Measurements from ENCODE around the gene ETS1.

ETS1 gene

DNA sequence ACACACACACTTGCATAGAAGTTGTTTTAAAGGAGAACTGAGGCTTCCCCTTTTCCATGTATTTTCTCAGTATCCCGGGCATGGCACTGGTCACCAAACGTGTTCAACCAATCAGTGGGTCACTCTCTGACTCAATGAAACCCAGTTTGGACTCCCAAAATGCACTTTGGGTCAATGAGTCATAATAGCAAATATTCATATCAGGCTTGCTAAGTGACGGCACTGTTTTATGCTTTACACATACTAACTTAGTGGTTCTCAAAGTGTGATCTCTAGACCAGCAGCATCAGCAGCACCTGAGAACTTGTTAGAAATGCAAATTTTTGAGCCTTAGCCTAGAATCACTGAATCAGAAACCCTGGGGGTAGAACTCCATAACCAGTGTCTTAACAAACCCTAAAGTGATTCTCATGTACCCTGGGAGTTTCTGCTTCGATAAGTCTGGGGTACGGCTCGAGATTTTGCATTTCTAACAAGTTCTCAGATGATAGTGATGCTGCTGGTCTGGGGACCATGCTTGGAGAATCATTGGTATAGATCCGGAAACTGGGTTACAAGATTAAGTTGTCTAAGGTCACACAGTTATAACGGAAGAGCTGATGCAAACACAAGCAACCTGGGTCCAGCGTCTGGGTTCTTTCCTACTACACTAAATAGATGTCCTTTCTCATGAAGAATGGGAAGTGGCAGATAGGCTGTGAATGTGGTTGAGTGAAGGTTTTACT, 35.6 kb downstream of the ETS1 start:
- ATAC-seq (peak; percentile 94), DNase-seq (ENCODE audit: low spot score in 2 of 2) (peak; percentile 33 to 83)
- H3K27ac Mint-ChIP-seq, result peak overlapping the region; percentile 93
- H3K36me3 Mint-ChIP-seq, result peaks cover 12% of the 10 kb centered on the region
- H3K4me3 Mint-ChIP-seq, result peak overlapping the region; percentile 55
- no peaks in the 10 kb centered on the region for H3K9me3 Mint-ChIP-seq
- H3K4me1 Mint-ChIP-seq, result peaks cover 66% of the 10 kb centered on the region

GRCh38 chr11:128551058-128551457, 36.3 kb downstream of the ETS1 start:
- ATAC-seq (no peak), DNase-seq (ENCODE audit: low spot score in 2 of 2) (no peak)
- Mint-ChIP-seq H3K4me1 (peaks cover 66% of the 10 kb centered on the region), H3K36me3 (peaks cover 12% of the 10 kb centered on the region), H3K9me3 (no peaks in the 10 kb centered on the region), H3K4me3 (peak overlapping the region; percentile 55), H3K27ac (peak overlapping the region; percentile 93)

GRCh38 chr11:128550261-128550821, 37.0 kb downstream of the ETS1 start:
- Mint-ChIP-seq H3K4me3 (peak overlapping the region; percentile 63), H3K4me1 (peaks cover 66% of the 10 kb centered on the region), H3K27ac (peak overlapping the region; percentile 93), H3K36me3 (peaks cover 12% of the 10 kb centered on the region), H3K9me3 (no peaks in the 10 kb centered on the region)
- DNase-seq (ENCODE audit: low spot score in 2 of 2) (no peak), ATAC-seq (no peak)

DNA sequence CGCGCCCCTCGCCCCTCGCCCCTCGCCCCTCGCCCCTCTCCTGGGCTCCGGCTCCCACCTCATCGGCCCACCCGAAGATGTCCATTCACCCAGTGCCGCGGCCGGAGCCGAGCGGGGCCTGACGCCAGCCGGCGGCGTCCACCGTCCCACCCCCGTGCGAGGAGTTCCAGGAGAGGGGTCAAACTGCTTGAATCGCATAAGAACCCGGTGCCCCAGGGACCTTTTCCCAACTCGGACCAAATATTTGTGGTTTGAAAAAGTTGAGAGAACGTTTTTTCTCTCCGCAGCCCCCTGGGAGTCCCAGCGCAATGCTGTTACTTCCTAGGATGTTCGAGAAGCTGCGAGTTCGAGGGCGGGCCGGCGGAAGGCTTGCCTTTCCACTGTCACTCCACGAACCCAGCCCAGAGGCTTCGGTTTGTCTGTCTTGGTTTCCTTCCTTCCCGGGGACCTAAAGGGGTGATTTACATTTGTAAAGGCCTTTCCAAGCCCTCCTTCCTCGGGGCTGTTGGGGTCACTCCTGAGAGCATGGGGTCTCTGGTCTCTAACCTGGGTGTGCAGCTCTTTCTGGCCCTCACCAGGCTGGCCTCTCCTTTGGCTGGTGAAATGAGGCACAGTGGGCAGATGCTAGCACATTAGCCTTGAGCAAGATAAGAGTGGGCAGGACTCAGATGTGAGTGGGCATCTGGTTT, 38.0 kb downstream of the ETS1 start:
- DNase-seq (ENCODE audit: low spot score in 2 of 2) (no peak), ATAC-seq (no peak)
- Mint-ChIP-seq H3K27ac (peak overlapping the region; percentile 93), H3K4me1 (peaks cover 68% of the 10 kb centered on the region), H3K4me3 (peak overlapping the region; percentile 63), H3K9me3 (no peaks in the 10 kb centered on the region), H3K36me3 (peaks cover 12% of the 10 kb centered on the region)

DNA sequence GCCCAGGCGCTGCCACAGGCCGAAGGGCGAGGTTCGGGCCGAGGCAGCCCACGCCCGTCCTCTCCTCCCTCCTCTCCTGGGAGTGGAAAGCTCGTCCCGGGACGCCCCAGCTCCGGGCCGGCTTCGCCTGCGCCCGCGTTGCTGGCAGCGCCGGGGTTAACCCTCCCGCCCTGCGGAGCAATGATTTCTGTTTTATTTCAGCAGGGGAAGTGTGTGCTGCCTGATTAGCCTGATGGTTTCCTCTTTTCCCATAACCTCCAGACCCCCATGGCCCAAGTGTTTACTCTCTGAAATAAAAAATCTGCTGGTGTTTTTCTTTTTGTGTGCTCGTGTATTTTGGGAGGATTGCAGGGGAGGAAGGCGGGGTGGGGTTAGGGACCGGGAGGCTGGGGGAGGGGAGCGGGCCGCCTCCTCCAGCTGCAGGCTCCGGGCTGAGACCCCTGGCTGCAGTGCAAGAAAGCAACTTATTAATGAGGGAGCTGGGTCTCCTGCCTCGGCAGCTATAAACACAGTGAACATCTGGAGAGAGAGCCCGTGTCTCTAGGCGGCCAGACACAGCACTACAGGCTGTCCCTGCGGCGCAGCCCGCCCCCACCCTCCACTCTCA, 38.6 kb downstream of the ETS1 start:
- no peaks in the 10 kb centered on the region for H3K9me3 Mint-ChIP-seq
- peak overlapping the region; percentile 63 for H3K4me3 Mint-ChIP-seq
- peak in 1 of 2 donors; percentile 59 for DNase-seq (ENCODE audit: low spot score in 2 of 2)
- peaks cover 64% of the 10 kb centered on the region for H3K4me1 Mint-ChIP-seq
- peak overlapping the region; percentile 93 for H3K27ac Mint-ChIP-seq
- no peak for ATAC-seq
- H3K36me3 Mint-ChIP-seq, result peaks cover 12% of the 10 kb centered on the region

DNA sequence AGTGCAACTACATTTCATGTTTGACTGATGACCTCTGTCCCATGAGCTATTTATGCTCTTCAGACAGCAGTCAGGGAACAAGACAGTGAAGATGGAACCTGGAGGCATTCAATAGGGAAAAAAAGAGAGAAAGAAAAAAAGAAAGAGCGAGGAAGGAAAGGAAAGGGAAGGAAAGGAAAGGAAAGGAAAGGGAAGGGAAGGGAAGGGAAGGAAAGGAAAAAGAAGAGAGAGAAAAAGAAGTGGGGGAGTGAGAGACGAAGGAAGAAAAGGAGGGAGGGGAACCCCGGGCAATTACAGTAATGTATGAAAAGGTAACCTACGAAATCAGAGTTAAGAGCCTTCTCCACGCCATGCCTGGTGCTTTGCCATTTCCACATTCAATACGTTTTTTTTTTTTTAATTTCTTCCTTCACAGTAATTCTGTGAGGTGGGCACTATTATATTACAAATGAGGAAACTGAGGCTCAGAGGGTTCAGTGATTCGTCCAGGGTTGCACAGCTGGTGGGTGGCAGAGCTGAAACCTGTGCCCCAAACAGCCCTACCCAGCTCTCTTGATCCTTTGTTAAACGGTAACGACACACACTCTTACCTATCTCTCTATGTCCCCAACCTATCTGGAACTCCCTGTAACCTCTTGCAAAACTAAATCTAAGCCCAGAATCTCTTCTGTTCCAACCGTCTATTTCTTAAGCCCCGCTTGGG, 39.3 kb downstream of the ETS1 start:
- no peak for ATAC-seq
- Mint-ChIP-seq H3K36me3 (peaks cover 12% of the 10 kb centered on the region), H3K4me3 (peak overlapping the region; percentile 63), H3K4me1 (peaks cover 57% of the 10 kb centered on the region), H3K27ac (peak overlapping the region; percentile 93), H3K9me3 (no peaks in the 10 kb centered on the region)
- DNase-seq (ENCODE audit: low spot score in 2 of 2), result no peak

- Mint-ChIP-seq H3K36me3 (peaks cover 12% of the 10 kb centered on the region), H3K4me3 (no peak overlapping the region), H3K4me1 (peaks cover 50% of the 10 kb centered on the region), H3K27ac (no peak overlapping the region), H3K9me3 (no peaks in the 10 kb centered on the region)
- no peak for ATAC-seq
- no peak for DNase-seq (ENCODE audit: low spot score in 2 of 2)
Observed at GRCh38 chr11:128546916-128547315, 40.4 kb downstream of the ETS1 start.

- no peak overlapping the region for H3K27ac Mint-ChIP-seq
- ATAC-seq (peak; percentile 48), DNase-seq (ENCODE audit: low spot score in 2 of 2) (no peak)
- H3K4me3 Mint-ChIP-seq, result peak overlapping the region; percentile 12
- no peaks in the 10 kb centered on the region for H3K36me3 Mint-ChIP-seq
- no peaks in the 10 kb centered on the region for H3K9me3 Mint-ChIP-seq
- H3K4me1 Mint-ChIP-seq, result peaks cover 28% of the 10 kb centered on the region
Observed at GRCh38 chr11:128544471-128545051, 42.8 kb downstream of the ETS1 start.

DNA sequence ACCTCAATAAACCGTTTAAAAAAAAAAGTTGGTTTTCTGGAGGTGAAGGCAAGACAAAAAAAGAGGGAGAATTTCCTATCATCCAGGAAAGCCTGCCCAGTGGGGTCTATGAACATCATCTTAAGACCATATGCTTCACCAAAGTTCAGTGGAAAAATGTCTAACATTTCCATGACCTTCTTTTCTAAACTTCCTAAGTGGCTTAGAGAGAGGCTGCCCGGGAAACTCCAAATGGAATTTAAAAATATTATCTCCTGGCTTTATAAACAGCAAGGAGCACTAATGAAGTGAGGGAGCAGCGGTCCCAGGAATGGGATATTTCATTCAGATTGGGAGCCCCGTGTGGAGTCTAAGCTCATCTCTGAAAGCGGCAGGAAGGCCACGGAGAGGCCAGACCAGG, 46.9 kb downstream of the ETS1 start:
- Mint-ChIP-seq H3K27ac (peak overlapping the region; percentile 27), H3K9me3 (no peaks in the 10 kb centered on the region)

GRCh38 chr11:128536506-128536905, 50.9 kb downstream of the ETS1 start:
- ATAC-seq (no peak), DNase-seq (ENCODE audit: low spot score in 2 of 2) (no peak)
- Mint-ChIP-seq H3K4me3 (no peak overlapping the region), H3K27ac (no peak overlapping the region), H3K36me3 (no peaks in the 10 kb centered on the region), H3K9me3 (no peaks in the 10 kb centered on the region), H3K4me1 (no peaks in the 10 kb centered on the region)

More for the DNA sequence above, 46.9 kb downstream of the ETS1 start:
- no peak for DNase-seq (ENCODE audit: low spot score in 2 of 2)
- Mint-ChIP-seq H3K36me3 (no peaks in the 10 kb centered on the region), H3K4me1 (peaks cover 5% of the 10 kb centered on the region), H3K4me3 (no peak overlapping the region)
- no peak for ATAC-seq

DNA sequence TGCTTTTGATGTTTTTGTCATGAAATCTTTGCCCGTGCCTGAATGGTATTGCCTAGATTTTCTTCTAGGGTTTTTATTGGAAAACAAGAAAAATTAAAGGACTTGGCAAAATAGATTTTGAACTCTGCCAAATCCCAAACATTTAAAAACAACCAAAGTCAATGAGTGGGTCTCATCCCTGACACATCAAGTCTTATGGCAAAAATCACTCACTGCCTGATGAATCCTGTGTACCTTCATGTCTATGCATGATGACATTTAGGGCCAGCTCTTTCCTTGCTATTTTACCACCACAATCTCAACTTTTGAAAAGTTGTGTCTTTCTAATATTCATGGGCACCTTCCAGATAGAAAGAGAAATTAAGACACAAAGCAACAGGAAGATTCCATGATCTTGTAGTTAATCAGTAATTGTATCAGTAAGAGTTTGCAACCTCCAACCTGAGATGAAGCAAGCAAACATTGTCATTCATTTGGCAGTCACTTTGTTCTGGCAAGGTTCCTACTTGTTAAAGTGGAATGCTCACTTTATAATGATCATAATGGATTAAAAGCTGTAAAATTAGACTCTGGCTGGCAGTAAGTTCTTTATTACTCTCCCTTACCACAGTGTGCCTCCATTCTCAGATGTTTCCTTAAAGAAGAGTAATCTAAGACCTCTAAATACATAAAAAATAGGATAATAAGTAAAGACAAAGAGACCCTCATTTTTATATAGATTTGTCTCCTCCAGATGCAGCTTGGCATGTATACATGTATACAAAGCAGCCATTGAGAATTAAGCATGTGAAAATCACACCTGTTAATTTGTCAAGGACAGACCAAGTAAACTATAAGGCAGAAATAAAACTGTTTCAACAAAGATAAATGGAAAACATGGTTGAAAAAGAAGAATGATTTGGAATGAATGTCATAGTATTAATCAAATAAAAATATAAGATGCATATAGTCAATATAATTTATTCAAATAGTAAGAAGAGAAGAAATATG, 51.6 kb downstream of the ETS1 start:
- ATAC-seq (no peak), DNase-seq (ENCODE audit: low spot score in 2 of 2) (no peak)
- H3K36me3 Mint-ChIP-seq, result no peaks in the 10 kb centered on the region
- H3K4me3 Mint-ChIP-seq, result no peak overlapping the region
- H3K9me3 Mint-ChIP-seq, result no peaks in the 10 kb centered on the region
- no peaks in the 10 kb centered on the region for H3K4me1 Mint-ChIP-seq
- H3K27ac Mint-ChIP-seq, result no peak overlapping the region

DNA sequence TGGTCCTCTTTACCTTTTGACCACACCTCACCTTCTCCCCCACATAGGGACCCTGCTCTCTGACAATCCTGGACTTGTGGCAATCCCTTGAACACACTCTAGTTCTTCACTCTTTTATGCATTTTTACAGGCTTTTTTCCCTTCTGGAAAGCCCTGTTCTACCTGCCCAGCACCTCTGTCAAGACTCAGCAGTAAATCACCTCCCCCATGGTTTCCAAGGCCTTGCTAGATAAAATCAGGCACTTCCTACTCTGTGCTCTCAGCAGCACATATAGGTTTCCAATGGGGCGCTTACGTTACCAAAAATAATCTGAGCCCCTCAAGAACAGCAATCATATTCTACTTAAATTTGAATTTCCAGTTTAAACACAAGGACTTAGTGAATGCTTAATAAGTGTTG, 53.9 kb downstream of the ETS1 start:
- Mint-ChIP-seq H3K27ac (no peak overlapping the region), H3K4me3 (no peak overlapping the region), H3K4me1 (peaks cover 17% of the 10 kb centered on the region), H3K9me3 (no peaks in the 10 kb centered on the region), H3K36me3 (no peaks in the 10 kb centered on the region)
- ATAC-seq (no peak), DNase-seq (ENCODE audit: low spot score in 2 of 2) (no peak)

DNA sequence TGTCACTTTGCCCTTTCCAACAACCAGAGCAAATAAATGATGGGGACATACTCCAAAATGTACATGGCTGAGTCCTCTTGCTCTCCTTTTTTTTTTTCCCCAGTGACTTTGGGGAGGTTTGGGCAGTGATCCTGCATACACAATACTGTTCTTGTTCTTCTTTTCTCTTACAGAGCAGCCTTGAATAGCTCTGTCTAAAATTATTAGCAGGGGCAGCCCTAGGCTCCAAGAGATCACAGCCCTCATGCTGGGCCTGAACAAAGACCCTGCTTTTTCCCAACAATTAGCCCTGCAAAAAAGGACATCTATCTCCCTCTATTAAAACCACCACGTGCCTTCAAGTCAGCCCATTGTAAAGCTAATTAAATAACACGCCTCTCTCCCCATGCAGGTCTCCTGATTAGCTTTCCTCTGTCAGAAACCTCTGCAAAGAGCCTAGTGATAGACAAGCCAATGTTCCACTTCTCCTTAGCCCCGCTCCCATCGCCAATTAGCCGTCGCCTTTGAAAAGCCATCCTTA, 54.7 kb downstream of the ETS1 start:
- no peak for ATAC-seq
- no peak for DNase-seq (ENCODE audit: low spot score in 2 of 2)
- Mint-ChIP-seq H3K36me3 (no peaks in the 10 kb centered on the region), H3K4me1 (peaks cover 25% of the 10 kb centered on the region), H3K27ac (no peak overlapping the region), H3K9me3 (no peaks in the 10 kb centered on the region), H3K4me3 (no peak overlapping the region)

All from stimulated activated effector memory CD8-positive, alpha-beta T cell treated with anti-CD3 and anti-CD28 coated beads, Interleukin-12 subunit alpha, Interleukin-12 subunit beta, amount 100 ng/mL, for 72 hours (primary cell).